ENCODE data around the gene CTIF. TPM values are rescaled to one million over a fixed set of nuclear protein-coding genes. Genes with fewer than 3 reads are reported as not detected.

CTIF gene
- total RNA-seq, 2 experiments from 2014 or later: 3.2 to 3.5 TPM

- Mint-ChIP-seq H3K4me3 (no peak overlapping the region), H3K27me3 (no peaks in the 10 kb centered on the region), H3K27ac (no peak overlapping the region), H3K9me3 (peaks cover 2% of the 10 kb centered on the region), H3K36me3 (ENCODE audit: low read depth) (no peaks in the 10 kb centered on the region), H3K4me1 (ENCODE audit: low read depth) (peaks cover under 1% of the 10 kb centered on the region)
- no peak for TF ChIP-seq CTCF (IDR thresholded peaks at IDR 0.05)
- CTCF ChIA-PET: no interaction called here
- POLR2A ChIA-PET: no interaction called here
- ATAC-seq (no peak), DNase-seq (no peak)
- intact Hi-C loops (cut with micrococcal nuclease): no loop called here
Measured at GRCh38 chr18:48569139-48569914, 30.5 kb downstream of the CTIF start.

GRCh38 chr18:48569915-48570264 is 31.1 kb downstream of the CTIF start:
- intact Hi-C loops (cut with micrococcal nuclease): no loop called here
- Mint-ChIP-seq H3K4me3 (no peak overlapping the region), H3K27me3 (no peaks in the 10 kb centered on the region), H3K27ac (no peak overlapping the region), H3K36me3 (ENCODE audit: low read depth) (no peaks in the 10 kb centered on the region), H3K4me1 (ENCODE audit: low read depth) (no peaks in the 10 kb centered on the region), H3K9me3 (peaks cover 2% of the 10 kb centered on the region)
- ATAC-seq (no peak), DNase-seq (no peak)
- CTCF ChIA-PET: no interaction called here
- POLR2A ChIA-PET: no interaction called here
- TF ChIP-seq CTCF (IDR thresholded peaks at IDR 0.05): no peak

- H3K27me3 Mint-ChIP-seq: no peaks in the 10 kb centered on the region
- no peak overlapping the region for H3K27ac Mint-ChIP-seq
- ATAC-seq (no peak), DNase-seq (no peak)
- no peaks in the 10 kb centered on the region for H3K4me1 Mint-ChIP-seq (ENCODE audit: low read depth)
- H3K36me3 Mint-ChIP-seq (ENCODE audit: low read depth): no peaks in the 10 kb centered on the region
- no peak for TF ChIP-seq CTCF (IDR thresholded peaks at IDR 0.05)
- H3K9me3 Mint-ChIP-seq: peaks cover 2% of the 10 kb centered on the region
- POLR2A ChIA-PET: no interaction called here
- intact Hi-C loops (cut with micrococcal nuclease): no loop called here
- no peak overlapping the region for H3K4me3 Mint-ChIP-seq
- CTCF ChIA-PET: no interaction called here
Measured at GRCh38 chr18:48570313-48570712, 31.5 kb downstream of the CTIF start.

GRCh38 chr18:48571639-48572384 is 33.0 kb downstream of the CTIF start:
- no peaks in the 10 kb centered on the region for H3K4me1 Mint-ChIP-seq (ENCODE audit: low read depth)
- ChIA-PET POLR2A (no interaction called here), CTCF (no interaction called here)
- TF ChIP-seq CTCF (IDR thresholded peaks at IDR 0.05): no peak
- H3K36me3 Mint-ChIP-seq (ENCODE audit: low read depth): no peaks in the 10 kb centered on the region
- no peaks in the 10 kb centered on the region for H3K27me3 Mint-ChIP-seq
- H3K9me3 Mint-ChIP-seq: peaks cover 2% of the 10 kb centered on the region
- DNase-seq (no peak), ATAC-seq (no peak)
- H3K27ac Mint-ChIP-seq: no peak overlapping the region
- H3K4me3 Mint-ChIP-seq: no peak overlapping the region
- intact Hi-C loops (cut with micrococcal nuclease): no loop called here

- H3K9me3 Mint-ChIP-seq: peaks cover 2% of the 10 kb centered on the region
- no peak overlapping the region for H3K4me3 Mint-ChIP-seq
- intact Hi-C loops (cut with micrococcal nuclease): no loop called here
- no peak overlapping the region for H3K27ac Mint-ChIP-seq
- ATAC-seq: no peak
- no peak for TF ChIP-seq CTCF (IDR thresholded peaks at IDR 0.05)
- no peak for DNase-seq
- no peaks in the 10 kb centered on the region for H3K27me3 Mint-ChIP-seq
- H3K4me1 Mint-ChIP-seq (ENCODE audit: low read depth): no peaks in the 10 kb centered on the region
- POLR2A ChIA-PET: no interaction called here
- CTCF ChIA-PET: no interaction called here
- no peaks in the 10 kb centered on the region for H3K36me3 Mint-ChIP-seq (ENCODE audit: low read depth)
Measured at GRCh38 chr18:48572402-48573126, 33.7 kb downstream of the CTIF start.
